ENCODE measurements around the gene RERE.
"Not testable (repeated sequence)": the region's sequence is repeated elsewhere in the genome, so short reads cannot be mapped to it uniquely, and the experiment has no call there.

Gene RERE

GRCh38 chr1:8841395-8841794, 24.0 kb upstream of the RERE start:
- H3K4me3 ChIP-seq (replicated peaks; ENCODE audit: low read depth, low read length), result no peak overlapping the region
- DNase-seq (ENCODE audit: low read depth), result no peak
- no peak for TF ChIP-seq CTCF (IDR thresholded peaks at IDR 0.05; ENCODE audit: low read length, missing control alignments)

- no peak overlapping the region for H3K4me3 ChIP-seq (replicated peaks; ENCODE audit: low read depth, low read length)
- no peak for DNase-seq (ENCODE audit: low read depth)
- no peak for TF ChIP-seq CTCF (IDR thresholded peaks at IDR 0.05; ENCODE audit: low read length, missing control alignments)
Observed at GRCh38 chr1:8839990-8840389, 22.6 kb upstream of the RERE start.

GRCh38 chr1:8835941-8836643, 18.7 kb upstream of the RERE start:
- no peak for TF ChIP-seq CTCF (IDR thresholded peaks at IDR 0.05; ENCODE audit: low read length, missing control alignments)

GRCh38 chr1:8831340-8831739, 13.9 kb upstream of the RERE start:
- peak; percentile 38 for DNase-seq (ENCODE audit: low read depth)
- TF ChIP-seq CTCF (IDR thresholded peaks at IDR 0.05; ENCODE audit: low read length, missing control alignments), result peak; percentile 60
- no peak overlapping the region for H3K4me3 ChIP-seq (replicated peaks; ENCODE audit: low read depth, low read length)

More at GRCh38 chr1:8835941-8836643, 18.7 kb upstream of the RERE start:
- DNase-seq (ENCODE audit: low read depth), result no peak
- no peak overlapping the region for H3K4me3 ChIP-seq (replicated peaks; ENCODE audit: low read depth, low read length)

GRCh38 chr1:8830732-8831131, 13.3 kb upstream of the RERE start:
- not testable (repeated sequence) for DNase-seq (ENCODE audit: low read depth); H3K4me3 ChIP-seq (replicated peaks; ENCODE audit: low read depth, low read length)

GRCh38 chr1:8825985-8826481, 8.6 kb upstream of the RERE start:
- TF ChIP-seq CTCF (IDR thresholded peaks at IDR 0.05; ENCODE audit: low read length, missing control alignments), result no peak
- DNase-seq (ENCODE audit: low read depth), result peak; percentile 59
- no peak overlapping the region for H3K4me3 ChIP-seq (replicated peaks; ENCODE audit: low read depth, low read length)

GRCh38 chr1:8823295-8823664, 5.8 kb upstream of the RERE start:
- TF ChIP-seq CTCF (IDR thresholded peaks at IDR 0.05; ENCODE audit: low read length, missing control alignments), result no peak
- DNase-seq (ENCODE audit: low read depth), result no peak
- H3K4me3 ChIP-seq (replicated peaks; ENCODE audit: low read depth, low read length), result no peak overlapping the region
